ENCODE data around the gene CHID1. TPM values are rescaled to one million over a fixed set of nuclear protein-coding genes. Genes with fewer than 3 reads are reported as not detected.

Gene CHID1
- total RNA-seq, 2 experiments from 2014 or later: 60.4 to 75.3 TPM

- H3K4me3 Mint-ChIP-seq: no peak overlapping the region
- ATAC-seq (no peak), DNase-seq (no peak)
- no peaks in the 10 kb centered on the region for H3K27me3 Mint-ChIP-seq
- ChIA-PET CTCF (no interaction called here), POLR2A (no interaction called here)
- no peaks in the 10 kb centered on the region for H3K9me3 Mint-ChIP-seq (ENCODE audit: low read depth)
- intact Hi-C loops (cut with DNase I, micrococcal nuclease): no loop called here
- no peaks in the 10 kb centered on the region for H3K4me1 Mint-ChIP-seq
- H3K36me3 Mint-ChIP-seq (ENCODE audit: low read depth): no peaks in the 10 kb centered on the region
- H3K27ac Mint-ChIP-seq: no peak overlapping the region
Observed at GRCh38 chr11:860234-861104, 50.1 kb downstream of the CHID1 start.

- CTCF ChIA-PET: no interaction called here
- intact Hi-C loops (cut with DNase I, micrococcal nuclease): no loop called here
- DNase-seq (no peak), ATAC-seq (no peak)
- no peak overlapping the region for H3K27ac Mint-ChIP-seq
- H3K9me3 Mint-ChIP-seq (ENCODE audit: low read depth): no peaks in the 10 kb centered on the region
- no peaks in the 10 kb centered on the region for H3K36me3 Mint-ChIP-seq (ENCODE audit: low read depth)
- H3K4me1 Mint-ChIP-seq: no peaks in the 10 kb centered on the region
- no peaks in the 10 kb centered on the region for H3K27me3 Mint-ChIP-seq
- POLR2A ChIA-PET: no interaction called here
- H3K4me3 Mint-ChIP-seq: no peak overlapping the region
Observed at GRCh38 chr11:859394-860131, 51.0 kb downstream of the CHID1 start.

GRCh38 chr11:858762-859339 is 51.8 kb downstream of the CHID1 start:
- DNase-seq: no peak

GRCh38 chr11:858053-858761 is 52.4 kb downstream of the CHID1 start:
- no peak for DNase-seq
- POLR2A ChIA-PET: no interaction called here
- CTCF ChIA-PET: no interaction called here

More at GRCh38 chr11:858762-859339, 51.8 kb downstream of the CHID1 start:
- ChIA-PET POLR2A (no interaction called here), CTCF (no interaction called here)
- Mint-ChIP-seq H3K36me3 (ENCODE audit: low read depth) (no peaks in the 10 kb centered on the region), H3K27me3 (no peaks in the 10 kb centered on the region), H3K4me1 (no peaks in the 10 kb centered on the region), H3K4me3 (no peak overlapping the region), H3K27ac (no peak overlapping the region), H3K9me3 (ENCODE audit: low read depth) (no peaks in the 10 kb centered on the region)
- ATAC-seq: no peak
- intact Hi-C loops (cut with DNase I, micrococcal nuclease): no loop called here

GRCh38 chr11:856397-856796 is 54.2 kb downstream of the CHID1 start:
- ChIA-PET CTCF (interaction anchor here (0.9 kb wide), 1 partner anchor 8 kb away, joined by 4 read pairs; no protein-coding TSS in a partner anchor), POLR2A (no interaction called here)

More at GRCh38 chr11:858053-858761, 52.4 kb downstream of the CHID1 start:
- intact Hi-C loops (cut with DNase I, micrococcal nuclease): no loop called here
- H3K4me1 Mint-ChIP-seq: no peaks in the 10 kb centered on the region
- H3K36me3 Mint-ChIP-seq (ENCODE audit: low read depth): no peaks in the 10 kb centered on the region
- no peak overlapping the region for H3K27ac Mint-ChIP-seq
- no peak for ATAC-seq
- H3K4me3 Mint-ChIP-seq: no peak overlapping the region
- H3K9me3 Mint-ChIP-seq (ENCODE audit: low read depth): no peaks in the 10 kb centered on the region
- H3K27me3 Mint-ChIP-seq: no peaks in the 10 kb centered on the region

GRCh38 chr11:855796-856195 is 54.8 kb downstream of the CHID1 start:
- intact Hi-C loops (cut with DNase I, micrococcal nuclease): no loop called here

More at GRCh38 chr11:856397-856796, 54.2 kb downstream of the CHID1 start:
- no peak overlapping the region for H3K4me3 Mint-ChIP-seq
- no peak overlapping the region for H3K27ac Mint-ChIP-seq
- H3K27me3 Mint-ChIP-seq: no peaks in the 10 kb centered on the region
- no peaks in the 10 kb centered on the region for H3K36me3 Mint-ChIP-seq (ENCODE audit: low read depth)
- no peaks in the 10 kb centered on the region for H3K9me3 Mint-ChIP-seq (ENCODE audit: low read depth)
- intact Hi-C loops (cut with DNase I, micrococcal nuclease): no loop called here
- DNase-seq (no peak), ATAC-seq (no peak)
- H3K4me1 Mint-ChIP-seq: no peaks in the 10 kb centered on the region

GRCh38 chr11:855330-855674 is 55.3 kb downstream of the CHID1 start:
- DNase-seq: no peak
- CTCF ChIA-PET: no interaction called here
- intact Hi-C loops (cut with DNase I, micrococcal nuclease): no loop called here
- Mint-ChIP-seq H3K9me3 (ENCODE audit: low read depth) (no peaks in the 10 kb centered on the region), H3K4me1 (no peaks in the 10 kb centered on the region), H3K36me3 (ENCODE audit: low read depth) (no peaks in the 10 kb centered on the region), H3K27me3 (no peaks in the 10 kb centered on the region), H3K27ac (no peak overlapping the region), H3K4me3 (no peak overlapping the region)
- ATAC-seq: no peak
- POLR2A ChIA-PET: no interaction called here

More at GRCh38 chr11:855796-856195, 54.8 kb downstream of the CHID1 start:
- CTCF ChIA-PET: interaction anchor here (0.9 kb wide), 1 partner anchor 8 kb away, joined by 4 read pairs; no protein-coding TSS in a partner anchor
- no peak for DNase-seq
- Mint-ChIP-seq H3K4me3 (no peak overlapping the region), H3K9me3 (ENCODE audit: low read depth) (no peaks in the 10 kb centered on the region), H3K27me3 (no peaks in the 10 kb centered on the region), H3K36me3 (ENCODE audit: low read depth) (no peaks in the 10 kb centered on the region), H3K4me1 (no peaks in the 10 kb centered on the region), H3K27ac (no peak overlapping the region)
- POLR2A ChIA-PET: no interaction called here
- ATAC-seq: no peak

GRCh38 chr11:854601-855329 is 55.8 kb downstream of the CHID1 start:
- DNase-seq: no peak
- no peaks in the 10 kb centered on the region for H3K36me3 Mint-ChIP-seq (ENCODE audit: low read depth)
- intact Hi-C loops (cut with DNase I, micrococcal nuclease): no loop called here
- H3K4me3 Mint-ChIP-seq: no peak overlapping the region
- no peak for ATAC-seq
- CTCF ChIA-PET: no interaction called here
- H3K27ac Mint-ChIP-seq: no peak overlapping the region
- no peaks in the 10 kb centered on the region for H3K4me1 Mint-ChIP-seq
- H3K27me3 Mint-ChIP-seq: no peaks in the 10 kb centered on the region
- POLR2A ChIA-PET: no interaction called here
- H3K9me3 Mint-ChIP-seq (ENCODE audit: low read depth): no peaks in the 10 kb centered on the region

- no peaks in the 10 kb centered on the region for H3K9me3 Mint-ChIP-seq (ENCODE audit: low read depth)
- ChIA-PET CTCF (no interaction called here), POLR2A (no interaction called here)
- ATAC-seq (no peak), DNase-seq (no peak)
- H3K36me3 Mint-ChIP-seq (ENCODE audit: low read depth): no peaks in the 10 kb centered on the region
- no peak overlapping the region for H3K4me3 Mint-ChIP-seq
- no peak overlapping the region for H3K27ac Mint-ChIP-seq
- H3K4me1 Mint-ChIP-seq: peaks cover 3% of the 10 kb centered on the region
- intact Hi-C loops (cut with DNase I, micrococcal nuclease): no loop called here
- no peaks in the 10 kb centered on the region for H3K27me3 Mint-ChIP-seq
Observed at GRCh38 chr11:853682-854448, 56.7 kb downstream of the CHID1 start.

GRCh38 chr11:852762-853161 is 57.8 kb downstream of the CHID1 start:
- H3K9me3 Mint-ChIP-seq (ENCODE audit: low read depth): no peaks in the 10 kb centered on the region
- no peaks in the 10 kb centered on the region for H3K36me3 Mint-ChIP-seq (ENCODE audit: low read depth)
- no peak overlapping the region for H3K4me3 Mint-ChIP-seq
- CTCF ChIA-PET: no interaction called here
- POLR2A ChIA-PET: no interaction called here
- no peak overlapping the region for H3K27ac Mint-ChIP-seq
- intact Hi-C loops (cut with DNase I, micrococcal nuclease): no loop called here
- no peak for ATAC-seq
- DNase-seq: no peak
- peaks cover 8% of the 10 kb centered on the region for H3K4me1 Mint-ChIP-seq
- H3K27me3 Mint-ChIP-seq: no peaks in the 10 kb centered on the region

Data from activated CD4-positive, alpha-beta T cell treated with anti-CD3 and anti-CD28 coated beads for 36 hours (primary cell).